Kidney glomerular epithelial cell (primary cell): ENCODE measurements around the gene RAPGEF1.
"Not testable (repeated sequence)": the region's sequence is repeated elsewhere in the genome, so short reads cannot be mapped to it uniquely, and the experiment has no call there.

Source experiments
- DNase-seq: peaks from one replicate; lab custom pipeline; 2025; lab: John Stamatoyannopoulos, UW

The RAPGEF1 gene

DNA sequence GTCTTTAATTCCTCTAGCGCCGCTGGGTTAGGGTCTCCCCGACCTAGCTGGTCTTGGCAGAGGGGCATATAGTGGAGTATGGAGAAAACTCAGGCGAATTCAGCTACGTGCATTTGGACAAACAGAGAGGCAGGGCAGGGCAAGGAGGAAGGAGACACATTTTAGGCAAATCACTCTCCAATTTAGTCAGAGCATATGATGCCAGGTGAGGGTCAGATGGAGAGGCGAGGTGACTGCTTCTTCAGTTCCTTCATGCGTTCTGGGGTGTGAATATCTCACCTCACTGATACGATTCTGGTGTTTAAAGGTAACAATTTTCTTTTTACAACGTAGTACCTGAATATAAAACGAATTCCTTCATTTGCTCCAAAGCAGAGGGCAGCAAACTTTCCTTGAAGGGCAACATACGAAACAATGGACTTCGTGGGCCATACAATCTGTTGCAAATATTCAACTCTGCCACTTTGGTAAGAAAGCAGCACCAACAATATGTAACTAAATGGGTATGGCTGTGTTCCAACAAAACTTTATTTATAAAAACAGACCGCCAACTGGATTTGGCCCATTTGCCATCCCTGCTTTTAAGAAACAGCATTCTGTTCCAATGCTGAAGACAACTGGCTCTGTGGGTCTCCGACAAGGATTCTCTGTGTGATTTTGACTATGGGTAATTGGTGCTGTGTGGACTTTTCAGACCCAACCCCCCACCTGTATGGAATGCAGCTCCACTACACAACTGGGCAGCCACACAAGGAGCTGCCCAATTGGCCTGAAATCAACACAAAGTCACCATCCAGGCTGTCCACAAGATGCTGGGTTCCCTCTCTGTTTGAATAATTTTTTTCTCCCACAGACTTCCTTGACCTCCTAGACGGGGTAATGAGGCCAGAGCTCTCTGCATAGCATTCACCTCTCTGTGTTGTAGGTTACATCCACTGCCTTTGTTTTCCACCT is 53.8 kb downstream of the RAPGEF1 start:
- DNase-seq = no peak

DNA sequence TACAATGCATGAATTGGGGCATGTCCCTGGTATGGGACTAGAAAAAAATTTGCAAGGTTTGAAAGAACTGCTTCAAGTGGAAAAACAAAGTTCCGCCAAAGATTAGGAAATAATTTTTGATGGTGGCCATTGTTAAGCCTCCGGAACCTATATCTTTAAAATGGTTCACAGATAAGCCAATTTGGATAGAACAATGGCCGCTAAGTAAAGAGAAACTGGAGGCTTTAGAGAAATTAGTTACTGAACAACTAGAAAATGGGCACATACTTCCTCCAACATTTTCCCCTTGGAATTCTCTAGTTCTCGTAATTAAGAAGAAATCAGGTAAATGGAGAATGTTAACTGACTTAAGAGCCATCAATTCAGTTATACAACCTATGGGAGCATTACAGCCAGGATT is 56.8 kb downstream of the RAPGEF1 start:
- not testable (repeated sequence) for DNase-seq

DNA sequence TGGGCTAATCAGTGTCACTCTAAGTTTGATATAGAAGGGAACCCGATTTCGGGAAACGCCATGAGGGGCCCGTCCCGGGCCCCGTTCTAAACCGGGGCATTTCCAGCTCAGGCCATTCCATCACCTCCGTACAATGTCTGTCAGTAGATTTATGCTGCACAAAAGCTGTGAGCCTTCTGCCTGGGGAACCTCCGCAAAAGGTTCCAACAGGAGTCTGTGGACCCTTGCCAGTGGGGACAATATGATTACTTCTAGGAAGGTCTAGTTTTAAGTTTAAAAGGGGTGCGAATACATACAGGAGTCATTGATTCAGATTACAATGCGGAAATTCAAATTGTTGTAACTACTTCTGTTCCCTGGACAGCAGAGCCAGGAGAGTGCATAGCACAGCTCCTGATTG is 57.6 kb downstream of the RAPGEF1 start:
- DNase-seq = no peak

DNA sequence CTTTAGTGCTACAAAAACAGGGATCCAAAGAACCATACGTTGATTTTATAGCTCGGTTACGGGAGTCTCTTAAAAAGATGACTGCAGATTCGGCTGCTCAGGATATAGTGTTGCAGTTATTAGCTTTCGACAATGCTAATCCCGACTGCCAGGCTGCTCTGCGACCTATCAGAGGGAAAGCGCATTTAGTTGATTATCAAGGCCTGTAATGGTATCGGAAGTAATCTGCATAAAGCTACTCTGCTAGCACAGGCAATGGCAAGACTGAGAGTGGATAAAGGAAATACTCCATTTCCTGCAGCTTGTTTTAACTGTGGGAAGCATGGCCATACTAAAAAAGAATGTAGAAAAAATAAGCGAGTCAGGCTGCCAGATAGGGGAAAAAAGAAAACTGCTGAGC is 58.0 kb downstream of the RAPGEF1 start:
- DNase-seq = not testable (repeated sequence)

DNA sequence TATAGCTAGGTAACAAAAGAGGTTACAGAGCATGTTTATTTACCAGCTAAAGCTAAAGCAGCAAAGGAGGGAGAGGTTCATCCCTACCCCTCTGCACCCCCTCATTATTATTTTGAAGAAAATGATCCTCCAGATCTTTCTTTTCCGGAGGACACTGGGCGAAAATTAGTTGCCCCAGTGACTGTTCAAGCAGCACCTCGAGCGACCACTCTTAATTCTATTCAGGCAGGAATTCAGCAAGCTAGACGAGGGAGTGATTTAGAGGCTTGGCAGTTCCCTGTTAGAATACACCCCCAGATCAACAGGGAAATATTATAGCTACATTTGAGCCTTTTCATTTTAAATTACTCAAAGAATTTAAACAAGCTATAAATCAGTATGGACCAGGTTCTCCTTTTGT is 58.8 kb downstream of the RAPGEF1 start:
- not testable (repeated sequence) for DNase-seq

DNA sequence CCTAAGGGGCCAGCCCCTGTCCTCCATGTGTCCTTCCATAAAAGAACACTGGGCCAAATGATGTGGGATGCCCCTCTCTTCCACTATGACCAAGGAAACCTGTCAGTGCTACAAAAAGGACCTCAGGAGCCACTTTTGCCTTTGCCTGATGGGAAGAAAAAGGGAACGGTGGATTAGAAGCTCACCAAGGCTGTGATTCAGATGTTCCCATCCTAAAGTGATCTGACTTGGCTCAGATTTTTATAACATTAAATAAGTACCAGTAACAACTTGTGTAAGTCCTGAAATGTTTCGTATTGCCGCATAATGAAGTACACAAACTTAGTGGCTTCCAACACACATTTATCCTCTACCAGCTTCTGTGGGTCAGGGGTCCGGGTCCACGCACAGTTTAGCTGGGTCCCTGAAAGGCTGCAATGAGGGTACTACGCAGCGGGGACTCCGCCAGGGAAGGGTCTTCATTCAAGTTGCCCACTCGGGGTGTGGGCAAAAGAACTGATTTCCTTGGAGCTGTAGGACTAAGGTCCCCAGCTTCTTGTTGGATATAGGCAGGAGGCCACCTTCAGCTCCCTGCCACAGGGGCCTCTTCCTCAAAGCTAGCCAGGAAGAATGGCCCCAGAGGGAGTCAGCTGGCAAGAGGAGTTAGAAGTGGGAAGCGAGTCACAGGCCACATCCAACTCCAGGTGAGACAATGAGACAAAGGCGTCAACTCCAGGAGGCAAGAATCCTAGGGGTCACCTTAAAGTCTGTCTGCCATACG is 60.4 kb downstream of the RAPGEF1 start:
- no peak for DNase-seq

DNA sequence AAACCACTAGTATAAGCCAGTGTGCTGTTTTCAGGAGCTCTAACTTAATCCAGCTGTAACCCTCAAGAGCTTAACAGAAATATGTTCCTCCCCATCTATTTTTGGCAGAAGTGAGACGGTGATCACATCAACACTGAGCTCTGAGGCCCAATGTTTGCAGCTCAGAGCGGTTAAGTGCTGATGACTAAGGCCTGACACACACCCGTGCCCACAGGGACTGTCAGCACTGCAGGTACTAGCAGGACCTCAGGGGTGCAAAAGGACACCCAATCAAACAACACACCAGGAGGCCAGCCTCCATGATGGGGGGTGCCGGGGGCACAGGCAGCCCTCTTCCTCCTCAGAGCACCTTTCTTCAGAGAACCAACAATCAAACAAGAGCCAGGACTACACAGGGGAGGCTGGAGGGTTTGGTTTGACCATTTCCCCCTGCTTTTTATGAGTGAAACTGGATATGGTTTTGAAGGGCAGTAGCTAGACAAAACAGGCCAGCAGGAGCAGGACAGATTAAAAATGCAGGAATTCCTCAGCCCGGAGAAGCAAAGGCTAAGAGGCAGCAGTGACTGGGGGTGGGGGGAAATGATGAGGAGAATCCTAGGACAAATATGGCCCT is 61.3 kb downstream of the RAPGEF1 start:
- peak; percentile 58 for DNase-seq

DNA sequence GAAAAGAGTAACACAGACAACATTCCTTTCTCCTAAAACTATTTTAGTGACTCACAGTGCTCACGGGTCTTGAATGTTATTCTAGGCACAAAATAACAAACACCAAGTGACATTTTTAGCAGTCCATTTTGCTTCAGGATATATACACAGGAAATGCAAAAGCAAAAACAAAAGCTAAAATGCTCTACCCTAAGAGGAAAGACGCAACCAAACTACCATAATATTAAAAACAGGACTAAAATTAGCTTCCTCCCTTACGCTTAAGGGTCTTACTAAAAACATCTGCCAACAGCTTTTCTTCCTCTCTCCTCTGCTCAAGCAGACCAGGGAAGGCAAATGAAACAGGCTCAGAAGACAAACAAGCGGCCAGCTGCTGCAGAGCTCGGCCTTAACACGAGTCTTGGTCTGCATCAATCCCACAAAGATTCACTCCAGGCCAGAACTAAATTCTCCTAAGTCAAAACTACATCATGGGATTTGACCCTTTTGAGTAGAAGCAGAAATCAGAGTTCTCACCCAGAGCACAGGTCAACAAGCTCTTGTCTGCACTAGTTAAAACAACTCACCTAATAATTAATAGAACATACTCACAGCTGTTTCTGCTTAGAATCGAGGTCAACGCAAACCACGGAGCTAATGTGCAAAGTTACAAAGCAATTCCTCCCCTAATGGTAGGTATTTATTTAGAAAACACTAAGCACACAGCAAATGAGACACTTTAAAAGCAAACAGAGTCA is 62.3 kb downstream of the RAPGEF1 start:
- DNase-seq = peak; percentile 55

DNA sequence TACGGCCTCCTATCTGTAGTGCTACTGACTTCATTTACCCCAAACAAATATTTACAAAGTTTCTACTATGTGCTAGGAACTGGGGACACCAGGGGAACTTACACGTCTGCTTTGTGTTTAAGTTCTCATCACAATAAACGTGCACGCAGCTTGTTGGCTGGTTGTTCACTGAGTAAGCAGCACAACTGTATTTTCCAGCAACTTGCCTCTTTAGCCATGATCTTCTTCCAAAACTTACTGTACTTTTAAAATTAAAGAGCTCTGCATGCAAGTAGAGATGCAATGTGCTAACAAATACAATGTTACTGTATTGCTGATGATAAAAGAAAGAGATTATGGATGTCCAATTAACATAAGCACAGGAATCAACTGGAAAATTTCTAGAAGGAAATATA is 62.8 kb downstream of the RAPGEF1 start:
- no peak for DNase-seq

DNA sequence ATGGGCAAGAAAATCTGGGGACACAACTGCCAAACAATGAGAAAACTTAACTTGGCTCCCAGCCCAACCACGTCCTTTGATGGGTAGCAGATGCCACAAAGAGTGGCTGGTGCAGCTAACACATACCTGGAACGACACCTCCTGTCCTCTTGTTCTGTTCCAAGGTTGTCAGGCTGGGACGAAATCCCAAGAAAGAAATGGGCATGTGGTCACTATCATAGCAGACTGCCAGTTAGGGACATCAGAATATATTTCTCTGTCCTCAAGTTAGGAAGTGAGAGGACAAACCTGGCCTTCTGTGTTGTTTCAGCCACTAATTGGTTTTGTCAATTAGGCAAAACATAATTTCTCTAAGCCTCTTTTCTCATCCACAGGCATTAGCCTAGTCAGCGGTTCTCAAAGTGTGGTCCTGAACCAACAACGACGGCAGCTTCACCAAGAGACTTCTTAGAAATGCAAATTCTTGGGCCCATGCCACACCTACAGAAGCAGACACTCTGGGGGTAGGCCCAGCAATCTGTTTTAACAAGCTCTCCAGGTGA is 63.4 kb downstream of the RAPGEF1 start:
- DNase-seq = no peak

DNA sequence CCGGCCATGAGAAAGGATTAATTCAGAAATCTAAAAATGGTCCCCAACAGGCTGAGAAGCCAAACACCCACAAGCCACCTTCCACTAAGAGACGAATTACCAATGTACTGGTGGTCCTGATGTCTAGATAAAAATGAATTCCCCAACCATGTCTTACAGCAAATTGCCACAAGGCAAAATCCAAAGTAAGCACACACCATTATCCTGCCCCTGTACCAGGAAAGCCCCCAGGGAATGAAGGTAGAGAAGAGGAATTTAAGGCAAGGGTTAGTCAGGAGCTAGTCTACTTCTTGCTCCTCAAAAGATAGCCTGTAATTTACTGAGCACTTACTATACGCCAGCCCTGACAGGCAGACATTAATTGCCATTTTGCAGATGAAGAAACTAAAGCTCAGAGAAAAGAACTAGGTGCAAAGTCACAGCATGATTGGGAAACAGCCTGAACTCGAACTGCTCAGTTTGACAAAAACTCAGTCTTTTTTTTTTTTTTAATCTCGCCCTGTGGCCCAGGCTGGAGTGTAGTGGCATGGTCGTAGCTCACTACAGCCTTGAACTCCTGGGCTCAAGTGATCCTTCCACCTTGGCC is 64.3 kb downstream of the RAPGEF1 start:
- no peak for DNase-seq

DNA sequence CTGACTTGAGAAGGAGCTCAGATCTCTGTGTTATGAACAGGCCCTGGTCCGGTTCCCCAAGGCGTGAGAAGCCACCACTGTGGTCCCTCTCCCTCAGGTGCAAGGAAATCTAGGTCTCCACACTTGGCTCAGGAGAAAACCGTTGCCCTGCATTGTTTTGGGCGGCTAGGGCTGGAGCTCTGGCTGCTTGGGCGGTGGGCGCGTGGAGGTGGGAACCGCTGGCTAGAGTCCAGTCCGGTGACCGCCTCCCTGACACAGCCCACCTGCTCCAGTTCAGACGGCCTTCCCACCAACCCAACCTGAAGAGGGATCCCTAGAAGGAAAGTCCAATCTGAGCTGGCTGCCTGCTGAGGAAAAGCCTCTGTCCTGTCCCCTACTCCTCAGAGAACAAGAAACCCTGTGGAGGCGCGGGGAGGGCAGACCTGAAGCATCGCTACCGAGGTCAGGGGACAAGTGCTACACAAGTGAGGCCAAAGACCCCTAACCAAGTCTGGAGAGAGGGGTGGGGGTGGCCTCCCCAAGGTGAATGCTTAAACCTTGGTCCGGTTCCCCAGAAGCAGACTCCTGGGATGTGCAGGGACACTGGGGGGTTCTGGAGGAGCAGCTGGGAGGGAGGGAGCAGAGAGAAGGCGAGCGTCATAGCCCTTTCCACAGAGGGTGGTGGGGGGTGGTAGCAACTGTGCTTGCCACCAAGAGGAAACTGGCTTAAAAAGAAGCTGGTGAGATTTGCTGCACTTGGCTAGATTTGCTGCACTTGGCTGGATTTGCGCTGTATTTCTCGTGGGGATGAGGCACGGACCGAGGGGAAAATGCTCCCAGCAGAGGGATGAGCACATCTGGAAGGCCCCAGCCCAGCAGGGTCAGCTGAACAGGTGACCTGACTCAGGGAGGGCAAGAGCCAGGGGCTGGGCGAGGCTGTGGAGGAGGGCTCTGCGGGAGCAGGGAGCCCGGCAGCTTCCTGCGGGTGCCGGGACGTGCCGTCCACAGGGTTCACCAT is 65.2 kb downstream of the RAPGEF1 start:
- no peak for DNase-seq

DNA sequence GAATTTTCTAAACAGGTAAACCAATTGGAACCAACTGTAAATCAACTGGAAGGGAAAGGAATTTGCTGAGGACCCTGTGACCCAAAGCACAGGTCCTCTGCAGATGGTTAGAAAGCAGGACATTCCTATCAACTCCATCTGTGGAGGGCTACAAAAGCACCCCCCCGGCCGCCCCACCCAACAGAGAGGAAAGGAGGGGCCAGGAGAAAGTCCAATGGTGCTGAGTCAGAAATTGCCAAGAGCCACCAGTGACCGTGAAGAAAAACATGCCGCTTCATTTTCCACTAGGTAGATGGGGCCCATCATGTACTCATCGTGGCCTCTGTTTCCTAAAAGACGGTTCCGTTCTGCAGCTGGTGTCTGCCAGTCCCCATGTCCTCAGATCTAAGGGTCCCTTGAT is 66.3 kb downstream of the RAPGEF1 start:
- DNase-seq = no peak

DNA sequence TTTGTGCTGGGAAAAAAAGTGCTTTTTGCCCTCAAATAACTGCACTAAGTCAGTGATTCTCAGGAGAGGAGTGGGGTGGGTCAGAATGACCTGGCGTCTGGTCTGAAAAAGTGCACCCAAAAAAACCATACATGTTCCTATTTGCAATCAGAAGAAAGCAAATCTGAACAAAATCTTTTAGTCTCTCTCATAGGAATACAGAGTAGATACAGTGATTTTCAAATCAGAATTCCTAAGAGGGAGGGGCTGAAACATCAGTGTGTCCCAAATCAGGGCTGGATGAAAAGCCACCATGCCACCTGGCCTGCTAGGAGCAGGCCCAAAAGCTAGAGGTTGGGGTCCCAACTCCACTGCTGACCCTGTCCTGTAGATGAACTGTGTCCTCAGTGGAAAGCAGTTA is 66.8 kb downstream of the RAPGEF1 start:
- DNase-seq = no peak

DNA sequence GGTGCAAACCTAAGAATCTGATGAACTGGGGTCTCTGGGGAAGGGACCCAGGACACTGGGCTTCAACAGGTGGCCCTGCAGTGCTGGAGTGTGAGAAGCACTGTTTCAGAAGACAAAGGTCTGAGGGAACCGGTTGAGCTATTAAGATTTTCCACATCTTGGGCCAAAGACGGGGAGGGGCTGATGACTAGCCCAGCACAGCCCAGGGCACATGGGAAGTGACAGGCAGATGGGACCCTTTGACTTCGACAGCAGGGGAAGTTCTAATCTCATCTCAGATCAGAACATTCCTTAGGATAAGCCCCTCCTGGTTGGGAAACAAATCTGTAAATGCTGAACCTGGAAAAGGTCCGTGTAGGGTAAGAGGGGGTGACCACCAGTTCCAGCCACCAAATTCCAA is 67.4 kb downstream of the RAPGEF1 start:
- DNase-seq = no peak

DNA sequence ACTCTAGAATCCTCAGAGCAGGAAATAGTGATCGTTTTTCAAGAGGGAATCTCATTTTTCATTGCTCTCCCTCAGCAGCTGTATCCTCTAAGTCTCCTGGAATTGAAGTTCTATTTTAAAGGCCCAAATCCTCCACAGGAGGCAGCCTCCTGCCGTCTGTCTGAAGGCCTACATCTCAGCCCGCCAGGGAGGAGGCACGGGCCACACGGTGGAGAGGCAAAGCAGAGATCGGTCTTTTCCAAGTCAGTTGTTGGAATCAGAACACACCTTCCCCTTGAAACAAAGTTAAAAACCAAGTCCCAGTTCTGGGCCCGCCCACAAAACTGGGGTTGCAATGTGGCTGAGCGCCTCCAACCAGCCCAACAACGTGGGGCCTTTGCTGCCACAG is 68.7 kb downstream of the RAPGEF1 start:
- no peak for DNase-seq

DNA sequence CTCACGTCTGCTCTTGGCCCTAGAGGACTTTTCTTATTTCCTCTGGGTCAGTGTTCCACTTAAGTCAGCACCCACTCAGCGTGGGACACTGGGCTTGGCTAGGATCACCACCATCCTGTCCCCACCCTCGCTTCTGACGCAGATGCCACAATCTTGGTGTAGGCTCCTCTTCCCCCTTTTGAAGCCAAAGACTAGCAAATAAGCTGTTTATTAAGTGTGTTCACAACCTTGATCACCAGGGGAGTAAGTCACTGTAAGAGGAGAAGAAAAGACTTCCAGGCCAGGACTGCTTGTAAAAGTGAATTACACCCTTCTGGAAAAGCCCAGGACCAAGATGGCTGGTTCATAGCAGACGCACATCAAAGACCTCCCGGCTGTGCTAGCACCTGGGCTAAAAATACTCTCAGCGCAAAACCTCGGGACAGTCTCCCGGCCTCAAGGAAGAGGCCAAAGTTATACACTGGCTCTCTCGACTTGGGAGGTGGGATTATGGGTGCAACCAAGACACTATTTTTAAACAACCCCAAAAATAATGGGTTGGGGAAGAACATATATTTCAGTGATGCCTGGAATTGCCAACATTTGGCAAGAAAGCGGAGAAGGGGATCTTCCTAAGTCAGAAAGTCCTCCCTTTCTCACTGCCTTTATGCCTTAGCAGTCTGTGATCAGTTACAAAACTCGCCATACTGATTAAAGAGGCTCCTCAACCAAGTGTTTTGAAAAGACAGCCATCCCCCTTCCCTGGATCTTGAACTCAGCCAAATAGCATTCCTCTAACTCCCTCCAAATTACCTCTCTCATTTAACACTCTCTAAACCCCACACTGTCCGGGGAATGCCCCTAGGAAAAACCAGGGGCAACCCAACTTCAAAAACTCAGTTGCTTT is 69.4 kb downstream of the RAPGEF1 start:
- DNase-seq = no peak

DNA sequence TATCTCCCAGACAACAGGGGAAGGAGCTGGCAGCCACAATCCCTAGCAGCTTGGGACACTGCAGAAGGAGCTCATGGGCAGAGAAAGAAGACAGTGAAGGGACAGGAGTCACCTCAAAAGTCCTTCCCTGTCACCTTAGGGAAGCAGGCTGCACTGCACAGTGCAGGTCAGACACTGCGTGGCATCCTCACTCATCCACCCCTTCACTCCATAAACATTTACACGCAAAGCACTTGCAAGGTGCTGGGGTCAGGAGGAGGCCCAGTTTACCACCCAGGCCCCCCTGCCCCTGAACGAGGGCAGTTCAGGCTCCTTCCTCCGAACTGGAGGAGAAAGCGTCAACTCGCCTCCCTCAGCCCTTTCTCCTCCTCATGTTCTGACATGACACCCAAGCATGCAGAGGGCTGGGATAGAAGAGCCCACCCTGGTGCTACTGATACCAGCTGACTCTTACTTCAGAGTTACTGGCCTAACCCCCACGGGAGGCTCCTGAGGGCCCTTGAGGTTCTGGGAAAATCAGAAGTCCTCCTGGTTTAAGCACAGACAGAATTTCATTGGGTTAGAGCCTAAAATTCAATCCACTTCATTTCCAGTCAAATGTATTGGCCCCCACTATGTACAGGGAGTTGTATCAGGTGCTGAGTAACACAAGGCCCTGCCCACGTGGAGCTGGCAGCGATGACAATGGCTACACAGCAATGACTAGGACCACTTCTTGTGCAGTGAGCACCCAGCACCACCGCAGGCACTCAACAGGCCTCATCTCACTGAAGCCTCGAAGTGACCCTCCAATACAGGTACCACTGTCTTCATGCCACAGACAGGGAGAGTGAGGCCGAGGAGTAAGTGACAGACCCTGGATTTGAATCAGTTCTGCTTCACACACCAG is 70.4 kb downstream of the RAPGEF1 start:
- no peak for DNase-seq
